NK-92 (cell line): ENCODE data around the gene PCDHA8.
"Not testable (repeated sequence)": the region's sequence is repeated elsewhere in the genome, so short reads cannot be mapped to it uniquely, and the experiment has no call there.

Experiments used
- DNase-seq: peaks from one replicate; lab custom pipeline; 2025; ENCODE audit not compliant: unreplicated experiment; lab: John Stamatoyannopoulos, UW

PCDHA8 gene

GRCh38 chr5:140840978-140841962, at the start of gene PCDHA8:
TSS of gene PCDHA8 (plus strand) at chr5:140841187. CDS start at chr5:140841322, 135 bp downstream.
- DNase-seq: no peak

GRCh38 chr5:140794595-140795258, 46.3 kb upstream of the PCDHA8 start, which contains the start of gene PCDHA2:
TSS of gene PCDHA2 (plus strand) at chr5:140794852.
- DNase-seq: no peak

- DNase-seq: no peak
These were observed 45.7 kb upstream of the PCDHA8 start for GRCh38 chr5:140795259-140795641.

GRCh38 chr5:140796072-140796717, 44.8 kb upstream of the PCDHA8 start:
- DNase-seq: not testable (repeated sequence)

GRCh38 chr5:140796718-140797095, 44.3 kb upstream of the PCDHA8 start:
- no peak for DNase-seq

GRCh38 chr5:140800816-140801493, 40.0 kb upstream of the PCDHA8 start, which contains the start of gene PCDHA3:
TSS of gene PCDHA3 (plus strand) at chr5:140801057.
- DNase-seq: no peak

GRCh38 chr5:140801494-140801841, 39.5 kb upstream of the PCDHA8 start:
- DNase-seq: no peak

- DNase-seq: not testable (repeated sequence)
These were observed 38.6 kb upstream of the PCDHA8 start for GRCh38 chr5:140802381-140802780.

- DNase-seq: no peak
These were observed 38.2 kb upstream of the PCDHA8 start for GRCh38 chr5:140802781-140803271.

GRCh38 chr5:140806834-140807775, 33.9 kb upstream of the PCDHA8 start, which contains the start of gene PCDHA4:
TSS of gene PCDHA4 (plus strand) at chr5:140807068.
- DNase-seq: no peak

- not testable (repeated sequence) for DNase-seq
These were observed 32.6 kb upstream of the PCDHA8 start for GRCh38 chr5:140808241-140808888.

GRCh38 chr5:140808889-140809291, 32.1 kb upstream of the PCDHA8 start:
- DNase-seq: no peak

- DNase-seq: no peak
These were observed 19.4 kb upstream of the PCDHA8 start, which contains the start of gene PCDHA5 for GRCh38 chr5:140821375-140822280. TSS of gene PCDHA5 (plus strand) at chr5:140821613.

- DNase-seq: no peak
These were observed 18.7 kb upstream of the PCDHA8 start for GRCh38 chr5:140822281-140822629.

- DNase-seq: not testable (repeated sequence)
These were observed 18.0 kb upstream of the PCDHA8 start for GRCh38 chr5:140822969-140823368.

- no peak for DNase-seq
These were observed 17.5 kb upstream of the PCDHA8 start for GRCh38 chr5:140823475-140823874.

- no peak for DNase-seq
These were observed 13.2 kb upstream of the PCDHA8 start, which contains the start of gene PCDHA6 for GRCh38 chr5:140827704-140828361. TSS of gene PCDHA6 (plus strand) at chr5:140827960. CDS start at chr5:140828092, 132 bp downstream.
